GM21381 (cell line): ENCODE results near the gene GPR146.

ENCODE experiments used
- ATAC-seq: cut with Tn5 transposase; IDR thresholded peaks from one replicate; pipeline ENCODE4 v1.9.1; 2021; ENCODE audit warnings: mild to moderate bottlenecking, moderate library complexity; ENCODE audit not compliant: unreplicated experiment

Gene GPR146

GRCh38 chr7:1041551-1042491, 2.5 kb upstream of the GPR146 start:
- no peak for ATAC-seq

- no peak for ATAC-seq
Measured at GRCh38 chr7:1042492-1042833, 1.9 kb upstream of the GPR146 start.

- no peak for ATAC-seq
Measured at GRCh38 chr7:1043552-1044188, 676 bp upstream of the GPR146 start.

- ATAC-seq: no peak
Measured at GRCh38 chr7:1045069-1046063, 1.0 kb downstream of the GPR146 start.

DNA sequence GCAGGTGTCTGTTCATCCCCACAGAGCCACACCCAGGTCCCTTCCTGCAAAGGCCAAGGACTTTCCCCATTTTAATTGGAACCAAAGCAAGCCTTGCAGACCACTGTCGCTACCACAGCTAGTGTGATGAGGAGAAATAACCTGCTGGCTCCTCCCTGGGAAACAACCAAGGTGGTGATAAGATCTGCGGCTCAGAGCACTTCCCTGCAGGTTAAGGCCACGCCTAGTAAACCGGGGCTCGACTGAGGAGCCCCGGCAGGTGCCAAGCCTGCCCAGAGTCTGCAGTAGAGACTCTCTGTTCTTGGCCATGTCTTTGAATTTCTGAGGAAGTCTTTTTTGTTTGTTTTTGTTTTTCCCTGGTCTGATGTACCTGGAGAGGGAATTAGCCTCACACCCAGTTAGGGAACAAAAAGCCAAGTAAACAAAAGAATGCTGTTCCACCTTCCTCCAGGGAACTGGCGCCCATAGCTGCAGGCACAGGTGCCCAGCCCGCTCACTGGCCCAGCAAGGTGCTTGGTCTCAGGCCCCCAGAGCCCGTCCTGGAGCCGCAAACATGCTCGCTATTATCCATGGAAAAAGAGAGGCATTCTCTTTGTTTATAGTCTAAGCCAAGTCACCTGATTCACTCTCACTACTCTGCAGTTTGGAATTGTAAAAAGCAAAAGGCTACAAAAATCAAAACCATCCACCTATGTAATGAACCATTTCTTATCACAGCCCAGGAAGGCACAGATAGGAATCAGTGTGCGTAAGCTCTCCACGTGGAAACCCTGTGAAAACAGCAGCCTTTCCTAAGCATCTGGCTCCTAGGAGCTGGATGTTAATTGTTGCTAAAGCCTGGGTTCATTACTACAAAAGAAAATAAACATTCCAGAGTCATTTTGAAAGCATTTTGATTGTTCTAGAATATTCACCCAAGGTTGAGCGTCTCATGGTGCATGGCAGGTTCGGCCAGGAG, 2.7 kb downstream of the GPR146 start:
- ATAC-seq: no peak

DNA sequence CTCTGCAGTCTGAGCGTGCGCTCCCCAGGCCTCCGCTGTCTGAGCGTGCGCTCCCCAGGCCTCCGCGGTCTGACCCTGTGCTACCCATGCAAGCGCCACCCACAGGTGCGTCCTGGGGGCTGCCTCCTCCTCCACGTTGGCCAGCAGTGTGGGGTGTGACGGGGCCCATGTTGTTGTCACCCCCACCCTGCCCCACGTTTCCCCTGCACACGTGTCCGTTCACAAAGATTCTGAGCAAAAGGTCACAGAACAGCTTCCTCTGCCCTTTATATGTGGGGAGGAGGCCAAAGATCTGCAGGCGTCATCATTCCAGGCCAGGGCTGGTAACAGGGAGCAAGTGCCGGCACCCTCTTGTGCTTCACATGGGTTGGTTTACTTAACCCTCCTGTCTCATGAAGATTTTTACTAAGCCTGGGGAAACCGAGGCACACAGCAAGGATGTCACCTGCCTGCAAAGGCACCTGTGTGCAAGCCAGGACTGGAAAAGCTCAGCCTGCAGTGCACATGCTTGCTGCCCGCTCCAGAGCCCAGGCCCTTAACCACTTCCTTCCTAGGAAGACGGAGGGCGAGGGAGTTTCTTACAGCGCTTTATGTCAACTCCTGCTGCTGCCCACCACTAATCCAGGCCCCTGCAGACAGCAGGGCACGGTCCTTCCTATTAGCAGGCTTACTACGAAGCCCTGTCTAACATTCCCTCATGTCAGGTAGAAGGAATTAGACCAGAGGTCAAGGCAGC, 4.8 kb downstream of the GPR146 start:
- ATAC-seq: no peak

GRCh38 chr7:1049801-1050200, 5.5 kb downstream of the GPR146 start:
- no peak for ATAC-seq

DNA sequence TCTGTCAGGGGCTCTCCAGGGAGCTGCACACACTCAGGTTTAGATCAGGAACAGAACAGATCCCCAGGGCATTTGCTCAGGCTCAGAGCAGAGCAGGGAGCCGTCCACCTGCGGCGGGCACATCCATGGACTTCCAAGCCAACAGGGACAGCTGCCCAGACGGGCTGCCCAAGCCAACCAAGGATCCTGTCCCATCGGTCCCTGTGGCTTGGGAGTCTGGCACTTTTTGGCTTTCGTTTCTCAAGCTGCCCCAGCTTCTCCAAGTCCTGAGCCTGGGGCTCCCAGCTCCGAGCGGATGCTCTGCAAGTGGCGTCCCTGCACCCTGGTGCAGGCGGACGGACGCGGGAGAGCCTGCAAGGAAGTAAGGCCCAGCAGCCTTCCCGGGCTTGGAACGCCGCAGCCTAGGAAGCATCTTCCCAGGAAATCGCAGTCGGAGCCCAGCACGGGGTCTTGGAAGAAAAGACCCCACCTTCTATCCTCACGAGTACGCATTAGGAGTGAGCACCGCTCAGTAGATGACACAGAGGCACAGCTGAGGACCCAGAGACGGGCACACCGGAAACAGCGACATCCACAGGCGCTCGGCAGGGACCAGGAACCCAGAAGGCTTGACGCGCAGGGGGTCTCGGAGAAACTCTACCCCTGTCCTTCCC, 6.0 kb downstream of the GPR146 start:
- ATAC-seq: no peak

DNA sequence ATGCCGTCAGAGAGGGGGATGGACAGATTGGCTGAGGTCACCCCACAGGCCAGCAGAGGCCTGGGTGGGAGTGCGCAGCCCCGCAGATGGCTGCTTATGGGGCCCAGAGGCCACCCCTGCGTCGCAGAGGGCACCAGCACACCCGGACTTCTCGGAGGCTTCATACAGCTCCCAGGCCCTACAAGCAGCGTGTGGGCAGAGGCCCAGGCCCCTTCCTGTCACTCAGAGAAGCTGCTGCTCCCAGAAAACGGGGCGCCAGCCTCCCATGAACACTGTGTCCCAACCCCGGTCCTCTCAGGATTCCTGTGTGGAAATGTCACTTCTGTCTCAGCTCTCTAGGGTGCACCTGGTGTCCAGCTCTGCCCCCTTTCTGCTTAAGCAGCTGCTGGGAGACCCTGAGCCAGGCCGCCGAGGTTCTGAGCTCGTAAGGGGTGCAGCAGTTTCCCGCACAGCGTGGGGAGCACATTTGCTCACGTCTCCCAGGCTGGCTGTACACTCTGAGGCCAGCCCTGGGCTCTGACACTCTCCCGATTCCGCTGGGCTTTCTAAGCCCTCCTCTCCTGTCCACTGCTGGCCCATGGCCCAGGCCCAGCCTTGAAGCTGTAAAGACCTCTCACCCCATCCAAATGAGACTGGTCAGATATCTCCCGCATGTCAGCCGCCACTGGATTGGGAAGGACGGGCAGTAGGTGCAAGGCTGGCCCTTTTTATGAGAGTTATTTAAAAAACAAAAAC, 6.8 kb downstream of the GPR146 start:
- no peak for ATAC-seq

DNA sequence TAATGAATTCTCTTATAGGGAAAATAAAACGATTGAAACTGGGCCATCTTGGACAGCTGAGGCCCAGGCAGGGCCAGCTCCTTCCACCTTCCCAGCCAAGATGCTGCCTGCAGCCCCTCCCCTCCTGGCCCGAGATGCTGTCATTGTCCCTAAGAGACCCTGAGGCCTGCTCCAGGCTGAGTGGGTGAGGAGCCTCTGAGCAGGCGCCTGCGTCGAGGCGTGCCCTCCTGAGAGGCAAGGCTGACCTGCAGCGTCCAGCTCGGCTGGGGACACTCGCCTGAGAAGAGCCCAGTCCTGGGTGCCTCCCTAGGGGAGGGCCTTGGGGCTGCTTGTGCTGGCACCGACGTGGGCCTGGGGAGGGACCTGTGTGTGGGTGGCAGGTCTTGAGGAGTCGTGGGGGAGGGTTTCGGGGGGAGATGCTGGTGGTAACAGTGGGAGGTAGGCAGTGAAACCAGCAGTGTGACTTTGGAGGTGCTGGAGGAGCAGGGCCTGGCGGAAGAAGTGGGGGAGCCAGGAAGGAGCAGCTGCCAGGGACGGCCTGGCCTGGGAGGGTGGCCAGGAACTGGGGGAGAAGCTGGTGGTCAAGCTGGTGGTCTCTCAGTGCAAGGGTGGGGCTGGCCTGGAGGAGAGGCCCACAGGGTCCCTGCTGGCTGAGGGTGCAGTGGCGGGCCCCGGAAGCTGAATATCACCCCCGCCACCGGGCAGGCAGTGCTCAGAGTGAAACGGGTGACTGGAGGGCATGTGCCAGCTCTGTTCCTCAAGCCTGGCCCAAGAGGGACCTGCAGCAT, 7.9 kb downstream of the GPR146 start:
- ATAC-seq: no peak

GRCh38 chr7:1053002-1053411, 8.7 kb downstream of the GPR146 start:
- ATAC-seq: no peak

- ATAC-seq: no peak
Measured at GRCh38 chr7:1053816-1054370, 9.5 kb downstream of the GPR146 start.

GRCh38 chr7:1054438-1054837, 10.1 kb downstream of the GPR146 start:
- no peak for ATAC-seq

- no peak for ATAC-seq
Measured at GRCh38 chr7:1054861-1055450, 10.6 kb downstream of the GPR146 start.

DNA sequence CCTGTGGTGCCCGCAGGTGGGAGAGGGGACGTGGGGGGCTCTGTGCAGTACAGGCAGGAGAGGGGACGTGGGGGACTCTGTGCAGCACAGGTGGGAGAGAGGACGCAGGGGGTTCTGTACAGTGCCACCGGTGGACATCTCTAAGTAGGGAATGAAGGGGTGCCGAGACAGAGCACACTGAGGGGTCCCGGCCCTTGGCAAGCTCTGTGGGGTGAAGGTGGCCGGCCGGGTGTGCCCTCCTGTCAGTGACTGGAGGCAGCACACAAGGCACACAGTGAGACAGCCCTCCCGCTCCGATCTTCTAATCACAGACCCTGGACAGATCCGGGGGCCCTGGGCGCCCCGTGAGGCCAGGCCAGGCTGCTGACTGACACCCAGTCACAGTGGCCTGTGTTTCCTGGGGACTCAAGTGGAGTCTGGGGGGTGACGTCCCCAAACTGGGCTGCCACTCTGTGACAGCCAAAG, 11.2 kb downstream of the GPR146 start:
- no peak for ATAC-seq

DNA sequence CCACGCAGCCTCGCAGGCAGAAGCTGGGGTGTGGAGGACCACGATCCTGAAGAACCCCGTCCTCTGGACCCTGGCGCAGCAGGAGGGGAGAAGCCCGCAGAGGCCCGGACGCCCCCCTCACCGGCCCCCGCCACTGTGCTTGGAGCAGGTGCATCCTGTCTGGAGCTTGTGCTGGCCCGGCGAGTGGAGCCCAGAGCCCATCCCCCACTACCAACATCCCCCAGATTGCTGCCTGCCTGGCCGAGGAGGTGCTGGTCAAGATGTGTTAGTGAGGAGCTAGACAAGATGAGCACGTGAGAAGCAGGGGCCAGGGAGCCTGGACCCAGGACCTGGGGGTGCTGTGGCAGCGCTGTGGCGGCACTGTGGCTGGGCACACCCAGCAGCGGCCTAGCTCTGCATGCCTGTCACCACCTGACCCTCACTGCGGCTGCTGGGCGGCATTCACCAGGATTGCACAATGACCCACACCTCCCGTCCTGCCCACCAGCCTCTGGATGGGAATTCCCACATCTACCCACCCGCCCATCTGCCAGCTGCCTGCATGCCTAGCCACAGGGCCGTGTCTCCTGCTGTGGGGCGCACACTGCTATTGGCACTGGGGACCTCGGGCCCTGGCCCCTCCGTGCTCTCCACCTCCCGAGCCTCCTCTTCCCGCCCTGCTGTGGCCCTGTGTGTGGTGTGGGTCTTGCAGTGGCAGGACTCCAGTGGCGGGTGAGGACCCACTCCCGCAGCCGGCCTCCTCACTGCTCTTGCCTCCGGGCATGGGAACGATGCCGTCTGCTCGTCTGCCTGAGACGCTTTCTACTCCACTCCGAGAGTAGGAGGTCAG, 11.8 kb downstream of the GPR146 start:
- ATAC-seq: no peak
